DMS 273 treated with DMSO at 0.1 percent for 48 hours (cell line): ENCODE data around the gene RTP3.
"Not testable (repeated sequence)": the region's sequence is repeated elsewhere in the genome, so short reads cannot be mapped to it uniquely, and the experiment has no call there.

Experiments used
- DNase-seq: peaks from one replicate; lab custom pipeline; 2025; lab: John Stamatoyannopoulos, UW

The RTP3 gene

GRCh38 chr3:46519952-46520351 lies 22.2 kb downstream of the RTP3 start:
- DNase-seq, result no peak

- no peak for DNase-seq
These were observed 22.8 kb downstream of the RTP3 start for GRCh38 chr3:46520531-46520930.

- no peak for DNase-seq
These were observed 23.3 kb downstream of the RTP3 start for GRCh38 chr3:46521096-46521495.

GRCh38 chr3:46522201-46522600 lies 24.4 kb downstream of the RTP3 start:
- not testable (repeated sequence) for DNase-seq

- no peak for DNase-seq
These were observed 25.8 kb downstream of the RTP3 start for GRCh38 chr3:46523556-46523955.

GRCh38 chr3:46524008-46524407 lies 26.2 kb downstream of the RTP3 start:
- DNase-seq, result no peak

GRCh38 chr3:46524832-46525231 lies 27.1 kb downstream of the RTP3 start:
- DNase-seq, result no peak

- DNase-seq, result no peak
These were observed 29.5 kb downstream of the RTP3 start for GRCh38 chr3:46527239-46527638.

GRCh38 chr3:46533091-46533490 lies 35.3 kb downstream of the RTP3 start:
- DNase-seq, result no peak

GRCh38 chr3:46535746-46536145 lies 38.0 kb downstream of the RTP3 start:
- DNase-seq, result no peak

- no peak for DNase-seq
These were observed 39.0 kb downstream of the RTP3 start for GRCh38 chr3:46536758-46537157.

- no peak for DNase-seq
These were observed 39.5 kb downstream of the RTP3 start for GRCh38 chr3:46537316-46537715.

- no peak for DNase-seq
These were observed 40.0 kb downstream of the RTP3 start for GRCh38 chr3:46537779-46538178.

GRCh38 chr3:46538425-46538802 lies 40.6 kb downstream of the RTP3 start:
- DNase-seq, result not testable (repeated sequence)

GRCh38 chr3:46538803-46539442 lies 41.1 kb downstream of the RTP3 start:
- no peak for DNase-seq

GRCh38 chr3:46539443-46540005 lies 41.7 kb downstream of the RTP3 start:
- no peak for DNase-seq

GRCh38 chr3:46540550-46540949 lies 42.8 kb downstream of the RTP3 start:
- DNase-seq, result no peak

GRCh38 chr3:46541835-46542234 lies 44.1 kb downstream of the RTP3 start:
- DNase-seq, result no peak

GRCh38 chr3:46542344-46542743 lies 44.6 kb downstream of the RTP3 start:
- DNase-seq, result no peak

GRCh38 chr3:46542801-46543201 lies 45.0 kb downstream of the RTP3 start:
- no peak for DNase-seq

- DNase-seq, result no peak
These were observed 47.2 kb downstream of the RTP3 start for GRCh38 chr3:46544771-46545503.

- DNase-seq, result no peak
These were observed 48.2 kb downstream of the RTP3 start for GRCh38 chr3:46545818-46546630.
